Activated naive CD4-positive, alpha-beta T cell treated with anti-CD3 and anti-CD28 coated beads, Interleukin-2, amount 10 ng/mL, durations not matched to agents 7 days and 5 days (primary cell): ENCODE data around the gene SLC41A2.
A peak's percentile ranks its signal among the peaks of the same experiment; 100 is the strongest.
"Not testable (repeated sequence)": the region's sequence is repeated elsewhere in the genome, so short reads cannot be mapped to it uniquely, and the experiment has no call there.

Experiments
- CTCF ChIA-PET: fragments of 350-600 bp; sonication (Branson Sonifier 250); formaldehyde crosslinking; loops from one replicate; lab custom pipeline; 2021; ENCODE audit warnings: antibody characterized with exemption; lab: Charles Lee
- DNase-seq: peaks from one replicate; pipeline ENCODE4 v3.0.0-alpha.2; 2020
- H3K27ac Mint-ChIP-seq: one replicate; pipeline ENCODE4 v1.8.0; 2021; ENCODE audit warnings: mild to moderate bottlenecking, moderate library complexity, mixed read lengths
- H3K27me3 Mint-ChIP-seq: one replicate; pipeline ENCODE4 v1.8.0; 2021; ENCODE audit warnings: mild to moderate bottlenecking, mixed read lengths
- H3K36me3 Mint-ChIP-seq: one replicate; pipeline ENCODE4 v1.8.0; 2021; ENCODE audit warnings: mixed read lengths
- H3K4me1 Mint-ChIP-seq: one replicate; pipeline ENCODE4 v1.8.0; 2021; ENCODE audit warnings: mixed read lengths
- H3K4me3 Mint-ChIP-seq: one replicate; pipeline ENCODE4 v1.8.0; 2021; ENCODE audit warnings: mild to moderate bottlenecking, moderate library complexity, mixed read lengths
- H3K9me3 Mint-ChIP-seq: one replicate; pipeline ENCODE4 v1.8.0; 2021; ENCODE audit warnings: mixed read lengths

SLC41A2 gene

GRCh38 chr12:104956870-104957718 is 996 bp downstream of the SLC41A2 start:
- Mint-ChIP-seq H3K9me3 (no peaks in the 10 kb centered on the region), H3K36me3 (no peaks in the 10 kb centered on the region), H3K27ac (peak overlapping the region; percentile 42), H3K27me3 (peaks cover 76% of the 10 kb centered on the region), H3K4me3 (peak overlapping the region; percentile 77), H3K4me1 (peaks cover 26% of the 10 kb centered on the region)
- CTCF ChIA-PET, result no interaction called here
- DNase-seq, result no peak

DNA sequence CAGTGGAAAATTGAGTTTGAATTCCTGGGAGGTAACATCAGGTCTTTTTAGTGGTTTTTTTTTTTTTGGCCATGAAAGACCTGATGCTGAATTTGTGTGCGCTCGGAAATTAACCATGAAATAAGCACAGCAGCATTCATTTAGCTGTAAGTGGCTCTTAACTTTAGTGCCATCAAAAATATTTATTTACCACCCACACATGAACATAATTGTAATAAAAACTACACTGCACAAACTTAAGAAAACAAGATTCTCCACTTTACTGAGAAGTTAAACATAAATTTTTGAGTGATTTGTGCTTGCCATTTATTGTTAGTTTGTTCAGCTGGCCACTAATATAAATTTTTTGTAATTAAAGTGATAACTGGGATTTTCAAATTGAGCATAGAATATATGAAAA is 2.4 kb downstream of the SLC41A2 start:
- Mint-ChIP-seq H3K27ac (no peak overlapping the region), H3K4me3 (no peak overlapping the region), H3K36me3 (no peaks in the 10 kb centered on the region), H3K4me1 (peaks cover 24% of the 10 kb centered on the region), H3K27me3 (peaks cover 65% of the 10 kb centered on the region), H3K9me3 (no peaks in the 10 kb centered on the region)
- DNase-seq, result no peak
- CTCF ChIA-PET, result interaction anchor here (1.8 kb wide), 1 partner anchor 574 kb away, joined by 5 read pairs; no protein-coding TSS in a partner anchor

DNA sequence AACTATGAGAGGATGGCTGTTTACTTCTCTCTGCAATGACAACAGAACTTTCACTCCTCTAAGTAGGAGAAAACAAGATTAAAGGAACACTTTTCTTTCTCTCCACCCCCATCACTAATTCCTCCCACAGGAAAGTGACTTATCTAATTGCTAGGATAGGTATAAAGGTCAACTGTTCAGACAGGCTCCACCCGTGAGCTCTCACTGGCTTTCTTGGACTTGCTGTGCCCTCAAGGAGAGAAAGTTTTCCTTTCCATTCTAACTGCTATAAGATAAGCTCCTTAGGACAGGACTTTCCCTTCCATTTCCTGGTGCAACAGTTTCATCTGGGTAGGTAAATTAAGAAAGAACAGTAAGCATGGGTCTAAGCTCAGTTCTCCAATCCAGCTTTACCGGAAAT is 4.8 kb downstream of the SLC41A2 start:
- Mint-ChIP-seq H3K27ac (no peak overlapping the region), H3K27me3 (peaks cover 51% of the 10 kb centered on the region), H3K4me1 (peaks cover 8% of the 10 kb centered on the region), H3K9me3 (no peaks in the 10 kb centered on the region), H3K36me3 (no peaks in the 10 kb centered on the region), H3K4me3 (no peak overlapping the region)
- no peak for DNase-seq
- CTCF ChIA-PET, result interaction anchor here (0.6 kb wide), 1 partner anchor 100 kb away, joined by 3 read pairs; no protein-coding TSS in a partner anchor

- DNase-seq, result no peak
- Mint-ChIP-seq H3K4me1 (peaks cover 8% of the 10 kb centered on the region), H3K27me3 (peaks cover 47% of the 10 kb centered on the region), H3K9me3 (no peaks in the 10 kb centered on the region), H3K27ac (no peak overlapping the region), H3K4me3 (no peak overlapping the region), H3K36me3 (no peaks in the 10 kb centered on the region)
- CTCF ChIA-PET, result no interaction called here
These were observed 5.3 kb downstream of the SLC41A2 start for GRCh38 chr12:104952816-104953215.

DNA sequence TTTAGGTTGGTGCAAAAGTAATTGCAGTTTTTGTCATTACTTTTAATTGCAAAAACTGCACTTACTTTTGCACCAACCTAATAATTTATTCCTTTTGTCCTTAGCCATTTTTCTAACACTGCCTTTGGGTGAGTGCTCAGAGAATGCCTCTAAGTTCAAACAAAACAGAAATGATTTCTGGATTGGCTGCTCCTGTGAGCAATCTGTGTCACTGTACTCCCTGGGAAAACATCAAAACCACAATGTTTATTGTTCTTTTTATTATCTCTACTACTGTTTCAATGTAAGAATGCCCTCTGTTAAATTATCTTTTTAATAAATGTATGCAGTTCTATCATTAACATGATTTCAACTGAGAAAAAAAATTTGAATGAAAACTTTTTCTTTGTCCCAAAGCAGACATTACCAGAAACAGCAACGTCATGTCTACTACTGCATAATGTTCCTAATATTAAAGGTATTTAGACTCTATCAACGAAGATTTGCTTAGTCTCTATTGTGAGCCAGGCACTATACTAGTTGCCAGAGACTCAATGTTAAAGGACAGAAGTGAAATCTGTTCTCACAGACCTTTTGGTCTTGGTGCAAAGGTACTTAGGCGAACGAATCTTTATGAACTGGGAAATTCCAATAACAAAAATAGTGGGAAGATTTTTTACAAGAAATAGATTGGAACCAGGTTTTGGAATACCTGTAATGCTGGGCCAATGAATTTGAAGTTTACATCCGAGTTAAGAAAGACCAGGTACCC is 6.2 kb downstream of the SLC41A2 start:
- Mint-ChIP-seq H3K27ac (no peak overlapping the region), H3K27me3 (peaks cover 38% of the 10 kb centered on the region), H3K36me3 (no peaks in the 10 kb centered on the region), H3K9me3 (no peaks in the 10 kb centered on the region), H3K4me1 (peaks cover 2% of the 10 kb centered on the region), H3K4me3 (no peak overlapping the region)
- DNase-seq, result no peak
- CTCF ChIA-PET, result no interaction called here

DNA sequence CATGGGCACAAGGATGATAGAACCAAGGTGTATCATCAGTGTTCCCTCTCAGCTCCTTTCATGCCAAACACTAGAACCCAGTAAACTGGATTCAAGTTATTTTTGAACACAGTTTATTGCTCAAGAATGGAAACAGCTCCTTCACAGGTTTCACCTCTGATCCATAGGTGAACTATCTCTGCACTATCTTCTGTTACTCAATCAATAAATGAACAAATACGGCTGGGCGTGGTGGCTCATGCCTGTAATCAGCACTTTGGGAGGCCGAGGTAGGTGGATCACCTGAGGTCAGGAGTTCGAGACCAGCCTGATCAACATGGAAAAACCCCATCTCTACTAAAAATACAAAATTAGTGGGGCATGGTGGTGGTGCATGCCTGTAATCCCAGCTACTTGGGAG is 9.4 kb downstream of the SLC41A2 start:
- H3K4me1 Mint-ChIP-seq, H3K9me3 Mint-ChIP-seq, CTCF ChIA-PET, H3K36me3 Mint-ChIP-seq, H3K27ac Mint-ChIP-seq, DNase-seq, H3K4me3 Mint-ChIP-seq: not testable (repeated sequence)
- H3K27me3 Mint-ChIP-seq, result peaks cover 26% of the 10 kb centered on the region

DNA sequence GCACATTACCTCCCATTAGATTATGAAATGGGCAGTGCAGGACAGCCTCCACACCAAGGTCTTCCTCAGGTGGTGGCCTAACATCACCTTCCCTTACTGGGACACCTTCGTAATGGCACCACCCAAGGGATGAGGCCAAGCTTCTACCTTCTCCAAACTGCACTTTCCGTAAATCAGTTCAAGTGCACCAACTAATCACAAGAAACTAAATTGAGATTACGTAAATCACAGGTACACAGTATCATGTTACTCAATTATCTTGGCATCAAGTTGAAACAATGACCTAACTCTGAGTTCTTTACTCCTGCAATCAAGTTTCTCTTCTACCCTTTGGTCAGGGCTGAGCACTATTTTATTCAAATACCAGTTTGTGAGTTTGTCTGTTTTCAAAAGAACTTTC is 13.8 kb downstream of the SLC41A2 start:
- no peak for DNase-seq
- Mint-ChIP-seq H3K36me3 (no peaks in the 10 kb centered on the region), H3K27ac (no peak overlapping the region), H3K9me3 (peaks cover 4% of the 10 kb centered on the region), H3K27me3 (peaks cover 26% of the 10 kb centered on the region), H3K4me3 (no peak overlapping the region), H3K4me1 (no peaks in the 10 kb centered on the region)
- CTCF ChIA-PET, result no interaction called here

- H3K4me3 Mint-ChIP-seq, H3K27ac Mint-ChIP-seq, CTCF ChIA-PET: not testable (repeated sequence)
These were observed 14.7 kb downstream of the SLC41A2 start for GRCh38 chr12:104943401-104943800.

DNA sequence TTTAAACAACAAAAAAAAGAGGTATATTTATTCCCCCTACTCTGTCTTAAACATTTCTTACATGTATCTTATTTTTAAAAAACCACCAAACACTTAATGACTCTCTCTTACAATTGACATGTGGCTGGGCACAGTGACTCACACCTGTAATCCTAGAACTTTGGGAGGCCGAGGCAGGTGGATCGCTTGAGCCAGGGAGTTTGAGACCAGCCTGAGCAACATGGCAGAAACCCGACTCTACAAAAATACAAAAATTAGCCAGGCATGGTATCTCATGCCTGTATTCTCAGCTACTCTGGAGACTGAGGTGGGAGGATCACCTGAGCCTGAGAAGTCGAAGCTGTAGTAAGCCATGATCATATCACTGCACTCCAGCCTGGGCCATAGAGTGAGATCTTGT is 16.0 kb downstream of the SLC41A2 start:
- Mint-ChIP-seq H3K27ac (no peak overlapping the region), H3K36me3 (no peaks in the 10 kb centered on the region), H3K9me3 (peaks cover 4% of the 10 kb centered on the region), H3K27me3 (peaks cover 26% of the 10 kb centered on the region), H3K4me1 (no peaks in the 10 kb centered on the region), H3K4me3 (no peak overlapping the region)
- CTCF ChIA-PET, result no interaction called here
- DNase-seq, result no peak

More at GRCh38 chr12:104943401-104943800, 14.7 kb downstream of the SLC41A2 start:
- not testable (repeated sequence) for DNase-seq, H3K4me1 Mint-ChIP-seq, H3K36me3 Mint-ChIP-seq, H3K9me3 Mint-ChIP-seq
- peaks cover 26% of the 10 kb centered on the region for H3K27me3 Mint-ChIP-seq

- H3K27me3 Mint-ChIP-seq, result peaks cover 26% of the 10 kb centered on the region
- no peak for DNase-seq
- no peaks in the 10 kb centered on the region for H3K36me3 Mint-ChIP-seq
- CTCF ChIA-PET, result no interaction called here
- H3K9me3 Mint-ChIP-seq, result peaks cover 4% of the 10 kb centered on the region
- no peaks in the 10 kb centered on the region for H3K4me1 Mint-ChIP-seq
- H3K27ac Mint-ChIP-seq, result no peak overlapping the region
- no peak overlapping the region for H3K4me3 Mint-ChIP-seq
These were observed 16.6 kb downstream of the SLC41A2 start for GRCh38 chr12:104941454-104941853.

DNA sequence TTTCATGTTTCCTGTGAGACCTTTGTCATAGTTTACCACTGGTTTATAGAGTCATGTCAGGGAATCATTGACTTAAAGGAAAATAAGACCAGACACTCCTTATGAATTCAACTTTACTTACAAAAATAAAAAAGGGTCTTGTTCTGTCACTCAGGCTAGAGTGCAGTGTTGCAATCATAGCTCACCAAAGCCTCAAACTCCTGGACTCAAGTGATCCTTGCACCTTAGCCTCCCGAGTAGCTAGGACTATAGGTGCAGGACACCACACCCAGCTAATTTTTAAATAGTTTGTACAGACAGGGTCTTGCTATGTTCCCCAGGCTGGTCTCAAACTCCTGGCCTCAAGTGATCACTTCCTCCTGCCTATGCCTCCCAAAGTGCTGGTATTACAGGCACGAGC is 19.0 kb downstream of the SLC41A2 start:
- CTCF ChIA-PET, result no interaction called here

DNA sequence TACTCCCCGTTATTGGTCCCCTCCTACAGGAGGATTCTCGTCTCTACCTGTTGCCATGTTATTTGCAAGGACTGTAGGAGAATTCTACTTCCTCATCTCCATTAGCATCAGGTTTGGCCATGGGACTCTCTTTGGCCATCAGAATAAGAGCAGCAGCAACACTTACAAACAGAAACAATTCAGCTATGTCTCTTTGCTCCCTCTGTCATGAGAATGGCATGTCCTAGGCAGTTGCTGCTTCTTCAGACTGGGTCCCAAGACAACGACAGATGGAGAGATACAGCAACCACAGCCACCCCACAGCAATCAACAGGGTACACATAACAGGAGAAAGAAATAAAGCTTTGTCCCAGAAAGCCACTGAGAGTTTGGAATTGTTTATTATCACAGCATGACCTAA is 19.7 kb downstream of the SLC41A2 start:
- CTCF ChIA-PET, result no interaction called here
- H3K27me3 Mint-ChIP-seq, result peaks cover 11% of the 10 kb centered on the region
- H3K9me3 Mint-ChIP-seq, result peaks cover 2% of the 10 kb centered on the region
- no peaks in the 10 kb centered on the region for H3K4me1 Mint-ChIP-seq
- H3K36me3 Mint-ChIP-seq, result no peaks in the 10 kb centered on the region
- no peak overlapping the region for H3K4me3 Mint-ChIP-seq
- H3K27ac Mint-ChIP-seq, result no peak overlapping the region
- DNase-seq, result no peak

More for the DNA sequence above, 19.0 kb downstream of the SLC41A2 start:
- no peak overlapping the region for H3K4me3 Mint-ChIP-seq
- H3K4me1 Mint-ChIP-seq, result no peaks in the 10 kb centered on the region
- H3K36me3 Mint-ChIP-seq, result no peaks in the 10 kb centered on the region
- no peak overlapping the region for H3K27ac Mint-ChIP-seq
- peaks cover 4% of the 10 kb centered on the region for H3K9me3 Mint-ChIP-seq
- DNase-seq, result no peak
- peaks cover 14% of the 10 kb centered on the region for H3K27me3 Mint-ChIP-seq

- no peaks in the 10 kb centered on the region for H3K9me3 Mint-ChIP-seq
- H3K27ac Mint-ChIP-seq, result no peak overlapping the region
- H3K36me3 Mint-ChIP-seq, result no peaks in the 10 kb centered on the region
- peaks cover 3% of the 10 kb centered on the region for H3K27me3 Mint-ChIP-seq
- DNase-seq, result no peak
- no peak overlapping the region for H3K4me3 Mint-ChIP-seq
- no peaks in the 10 kb centered on the region for H3K4me1 Mint-ChIP-seq
- CTCF ChIA-PET, result interaction anchor here (0.6 kb wide), 1 partner anchor 257 kb away, joined by 3 read pairs; no protein-coding TSS in a partner anchor
These were observed 22.2 kb downstream of the SLC41A2 start for GRCh38 chr12:104935886-104936285.

GRCh38 chr12:104933778-104934177 is 24.3 kb downstream of the SLC41A2 start:
- H3K9me3 Mint-ChIP-seq, result no peaks in the 10 kb centered on the region
- no peak overlapping the region for H3K27ac Mint-ChIP-seq
- no peak overlapping the region for H3K4me3 Mint-ChIP-seq
- no peak for DNase-seq
- H3K27me3 Mint-ChIP-seq, result no peaks in the 10 kb centered on the region
- H3K4me1 Mint-ChIP-seq, result peaks cover 8% of the 10 kb centered on the region
- CTCF ChIA-PET, result no interaction called here
- no peaks in the 10 kb centered on the region for H3K36me3 Mint-ChIP-seq
